H1 (cell line): ENCODE data around the gene EPB41L4A.

Experiments used
- CTCF ChIP-seq, 3 experiments: IDR thresholded peaks; 1 replicate in 2 of 3; 2 replicates in 1 of 3; pipeline versions ENCODE4 v1.5.1 to v1.6.1; 2011; ENCODE audit warnings: low read length in 3 of 3, mild to moderate bottlenecking in 3 of 3, inconsistent platforms in 2 of 3, low read depth in 1 of 3, moderate library complexity in 1 of 3; ENCODE audit not compliant: insufficient read depth in 1 of 3; ENCODE audit errors: control extremely low read depth in 1 of 3
- EZH2 ChIP-seq: fragments of 200-600 bp; sonication (generic); IDR thresholded peaks from 2 replicates; pipeline ENCODE4 v1.7.1; 2012; ENCODE audit warnings: low read depth, mild to moderate bottlenecking, moderate library complexity, low read length, inconsistent platforms; ENCODE audit not compliant: severe bottlenecking
- GABPA ChIP-seq: IDR thresholded peaks from 2 replicates; pipeline ENCODE4 v1.6.1; 2011; ENCODE audit warnings: mild to moderate bottlenecking, low read length, moderate library complexity, borderline replicate concordance; ENCODE audit not compliant: insufficient read depth
- JUND ChIP-seq: IDR thresholded peaks from 2 replicates; pipeline ENCODE4 v1.6.1; 2011; ENCODE audit warnings: mild to moderate bottlenecking, improper control_type of control experiment, low read length
- KDM1A ChIP-seq: fragments of 200-600, 300-600 bp; sonication (generic); IDR thresholded peaks from 2 replicates; pipeline ENCODE4 v1.7.1; 2016; ENCODE audit warnings: mild to moderate bottlenecking, low read length, borderline replicate concordance
- POLR2AphosphoS5 ChIP-seq: IDR thresholded peaks from 2 replicates; pipeline ENCODE4 v1.6.1; 2011; ENCODE audit warnings: low read depth, low read length

- TF ChIP-seq CTCF (IDR thresholded peaks at IDR 0.05; ENCODE audit: control extremely low read depth in 1 of 3, insufficient read depth in 1 of 3, low read depth in 1 of 3, low read length in 3 of 3) (no peak), JUND (peak; percentile 70), KDM1A (no peak), EZH2 (no peak), GABPA (no peak), POLR2AphosphoS5 (peak; percentile 73)
Observed at GRCh38 chr5:112165897-112166737, 253.0 kb downstream of the EPB41L4A start.
